Effector CD8-positive, alpha-beta T cell (primary cell): ENCODE measurements around the gene ZBTB20.

ENCODE experiments used
- DNase-seq: peaks from one replicate; lab custom pipeline; 2025; lab: John Stamatoyannopoulos, UW

ZBTB20 gene

DNA sequence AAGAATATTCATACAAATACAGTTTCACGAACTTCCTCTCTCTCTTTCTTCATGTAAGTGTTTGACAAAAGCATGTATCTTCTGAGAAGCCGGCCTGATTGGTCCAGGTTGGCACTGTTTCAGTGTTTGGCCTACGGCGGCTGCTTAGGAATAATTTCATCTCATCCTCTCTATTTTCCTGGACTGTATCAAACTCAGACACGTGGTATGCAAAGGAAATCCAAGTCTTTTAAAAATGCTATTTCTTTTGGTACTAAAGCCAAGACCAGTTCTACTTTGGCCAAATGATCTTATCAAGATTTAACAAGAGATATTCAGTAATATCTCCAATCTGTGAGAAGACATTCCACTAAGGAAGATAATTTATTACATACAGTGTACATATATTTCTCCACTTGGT, 700.5 kb downstream of the ZBTB20 start:
- no peak for DNase-seq

DNA sequence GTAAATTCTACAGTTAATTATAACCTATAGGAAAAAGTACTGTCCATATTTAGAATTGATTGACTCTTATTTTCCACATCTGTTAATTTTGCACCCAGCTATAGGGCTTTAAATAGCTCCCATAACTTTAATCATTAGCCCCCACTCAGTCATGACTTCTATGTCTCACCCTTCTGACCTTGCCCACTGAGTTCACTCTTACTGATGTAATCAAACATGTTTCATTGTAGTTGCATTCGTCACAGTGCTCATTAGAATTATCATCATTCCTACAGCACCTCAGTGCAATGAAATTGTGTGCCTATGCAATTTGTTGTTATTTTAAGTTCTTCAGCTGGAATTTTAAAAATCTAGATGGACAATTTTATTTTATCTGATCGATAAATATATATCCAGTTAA, 701.9 kb downstream of the ZBTB20 start:
- DNase-seq = no peak

DNA sequence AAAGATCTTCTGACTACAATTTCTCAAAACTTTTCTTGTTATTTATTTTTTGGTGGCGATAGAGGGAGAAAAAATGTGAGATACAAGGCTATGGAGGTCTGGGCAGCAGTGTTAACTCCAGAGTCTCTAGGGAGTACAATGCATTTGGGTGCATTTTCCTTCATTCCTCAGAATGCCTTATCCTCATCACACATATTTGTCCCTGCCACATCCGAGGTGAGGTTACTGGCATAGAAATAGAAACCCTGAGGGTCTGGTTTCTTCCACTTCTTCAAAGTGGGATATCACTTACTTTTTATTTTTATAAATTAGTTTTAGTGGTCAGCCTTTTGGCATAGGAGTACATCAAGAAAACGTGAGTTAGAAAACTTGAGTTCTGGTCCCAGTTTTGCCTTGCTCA, 702.9 kb downstream of the ZBTB20 start:
- DNase-seq = no peak

DNA sequence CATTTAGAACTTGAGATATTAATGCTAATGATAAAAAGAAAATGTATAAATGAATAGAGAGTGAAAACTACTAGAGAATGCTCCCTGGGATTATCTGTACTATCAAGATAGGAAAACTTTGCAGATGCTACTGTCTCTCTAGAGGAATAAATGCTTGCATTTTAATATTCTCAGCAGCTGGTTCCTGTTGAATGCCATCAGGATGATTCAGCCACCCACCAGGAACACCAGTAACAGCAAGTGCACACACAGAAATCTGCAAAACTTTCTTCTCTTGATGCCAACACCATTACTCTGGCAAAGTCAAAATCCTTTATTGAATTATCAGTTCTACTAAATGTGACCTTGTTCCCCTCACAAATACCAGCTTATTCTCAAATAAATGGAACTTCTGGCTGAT, 704.8 kb downstream of the ZBTB20 start:
- no peak for DNase-seq

DNA sequence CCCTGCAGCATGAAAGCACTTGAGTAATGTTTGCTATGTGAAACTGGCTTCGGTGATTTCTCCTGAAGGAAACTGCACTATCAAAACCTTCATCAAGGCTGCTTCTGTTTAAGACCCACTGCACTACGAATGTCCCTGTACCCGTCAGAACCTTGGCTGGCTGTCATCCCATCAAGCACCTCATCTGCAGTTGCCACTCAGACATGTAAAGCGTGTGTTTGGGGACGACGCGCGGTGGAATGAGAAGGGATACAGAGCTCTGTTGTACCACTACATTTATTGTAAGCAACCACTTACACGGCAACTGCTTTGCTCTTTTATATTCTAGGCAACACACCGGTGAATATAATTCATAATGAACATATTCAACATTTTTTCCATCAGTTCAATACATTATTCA, 705.7 kb downstream of the ZBTB20 start:
- no peak for DNase-seq

DNA sequence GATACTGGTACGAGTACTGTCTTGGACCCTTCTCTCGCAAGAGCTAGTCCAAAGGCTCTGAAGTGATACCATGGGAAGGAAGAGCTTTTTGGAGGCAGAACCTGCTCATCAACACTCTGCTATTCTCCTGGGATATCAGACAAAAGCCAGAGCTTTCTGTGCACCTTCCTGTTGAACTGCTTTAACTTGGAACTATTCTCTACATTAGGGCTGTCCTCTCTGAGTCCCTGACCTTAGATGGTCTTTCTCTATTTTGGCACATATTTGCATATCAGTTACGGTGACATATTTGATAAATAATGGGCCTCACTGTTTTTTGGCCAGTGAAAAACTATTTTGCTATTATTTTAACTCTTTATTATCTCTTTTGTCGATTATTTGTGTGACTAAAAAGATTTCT, 706.4 kb downstream of the ZBTB20 start:
- DNase-seq = no peak

DNA sequence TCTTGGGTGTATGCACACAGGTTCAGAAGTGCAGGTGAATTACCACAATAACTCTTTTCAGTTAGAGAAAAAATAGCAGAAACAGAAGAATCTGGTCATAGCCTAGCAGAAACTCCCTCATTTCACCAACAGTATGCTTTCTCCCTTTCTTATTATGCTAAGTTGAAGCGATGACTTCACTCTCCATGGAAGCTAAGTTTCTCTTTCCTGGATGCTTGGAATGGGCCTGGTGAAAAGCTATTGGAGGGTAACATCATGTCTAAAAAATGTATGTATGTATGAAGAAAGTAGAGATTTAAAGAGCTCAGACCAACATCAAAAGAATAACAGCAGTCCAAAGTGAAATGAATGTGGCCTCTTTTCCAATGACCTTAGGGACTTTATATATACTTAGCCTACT, 707.8 kb downstream of the ZBTB20 start:
- no peak for DNase-seq

DNA sequence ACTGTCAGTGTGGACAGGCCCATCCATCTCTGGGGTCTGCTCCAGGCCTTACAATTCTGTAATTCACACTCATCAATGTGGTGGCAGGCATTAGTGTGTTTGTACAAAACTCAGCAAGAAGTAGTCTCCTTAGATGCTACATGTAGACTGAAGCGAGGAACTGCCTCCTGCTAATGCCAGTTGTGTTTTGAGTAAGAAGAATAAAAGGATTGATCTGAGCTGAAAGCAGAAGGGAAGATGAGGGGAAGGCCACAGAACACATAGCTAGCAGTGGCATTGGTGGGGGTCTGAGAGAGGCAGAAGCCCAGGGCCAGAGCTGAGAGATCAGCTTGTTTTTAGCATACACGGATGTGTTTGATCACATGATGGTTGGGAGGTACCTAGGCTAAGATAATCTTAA, 709.2 kb downstream of the ZBTB20 start:
- DNase-seq = no peak

DNA sequence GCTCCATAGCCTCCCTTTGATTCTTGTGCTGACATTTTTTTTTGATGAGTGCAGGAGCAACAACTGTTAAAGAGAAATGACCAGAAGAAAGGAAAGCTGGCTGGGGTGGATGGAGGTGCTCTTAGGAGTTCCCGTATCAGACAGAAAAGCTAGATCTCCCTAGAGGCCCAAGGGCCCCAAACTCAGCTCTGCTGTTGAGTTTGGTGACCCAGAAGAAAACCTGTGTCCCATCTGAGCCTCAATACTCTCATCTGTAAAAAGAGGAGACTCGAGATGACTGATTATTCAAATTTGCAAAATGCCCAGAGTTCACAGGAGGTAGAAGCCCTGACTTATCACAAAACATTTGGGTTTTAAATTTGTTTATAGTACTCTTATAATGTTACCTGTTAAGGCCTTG, 710.9 kb downstream of the ZBTB20 start:
- no peak for DNase-seq

DNA sequence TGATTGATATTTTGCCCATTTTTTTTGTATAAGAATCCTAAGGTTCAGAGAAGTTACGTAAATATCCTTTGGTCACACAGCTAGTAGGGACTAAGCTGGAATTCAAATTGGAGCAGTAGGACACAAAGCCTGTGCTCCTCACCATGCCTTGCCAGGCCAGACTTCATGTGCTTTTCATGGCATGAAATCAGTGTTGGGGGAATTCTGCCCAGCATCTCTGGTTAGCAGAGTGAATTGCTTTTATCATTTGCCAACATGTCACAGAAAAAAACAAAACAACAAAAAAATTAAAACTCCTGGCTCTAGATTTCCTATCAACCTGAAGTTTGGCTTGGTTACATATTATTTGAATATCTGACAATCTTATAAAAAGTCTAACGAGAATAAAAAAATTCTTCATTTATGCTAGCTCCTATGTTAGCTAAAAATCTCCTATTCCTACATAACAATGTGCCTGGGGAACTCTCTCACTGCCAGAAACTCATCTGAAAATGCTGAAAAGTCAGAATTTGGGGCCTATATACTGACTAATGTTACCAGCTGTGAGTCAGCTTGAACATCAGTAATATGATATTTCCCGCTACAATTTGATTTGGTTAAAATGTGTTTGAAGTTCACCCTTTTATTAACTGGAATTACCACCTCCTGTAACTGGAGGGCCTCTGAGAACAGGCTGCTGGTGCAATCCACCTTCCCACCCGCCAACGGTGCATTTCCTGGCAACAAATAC, 711.5 kb downstream of the ZBTB20 start:
- no peak for DNase-seq

DNA sequence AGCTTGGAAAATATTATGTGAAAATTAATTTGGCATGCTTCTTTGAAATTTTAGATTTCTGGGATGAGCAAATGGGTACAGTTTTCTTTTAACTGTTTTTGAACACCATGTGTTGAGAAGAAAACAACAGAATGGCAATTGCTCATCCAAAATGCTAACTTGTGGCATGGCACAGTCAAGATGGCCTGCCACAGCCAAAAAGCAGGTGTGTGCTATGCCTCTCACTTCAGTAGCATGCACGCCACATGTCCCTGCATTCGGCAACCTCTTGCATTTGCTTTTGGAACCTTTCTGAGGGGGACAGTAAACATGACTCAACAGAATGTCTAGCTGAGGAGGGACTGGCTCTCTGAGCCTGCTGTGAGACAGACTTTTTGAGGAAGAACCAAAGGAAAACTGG, 714.8 kb downstream of the ZBTB20 start:
- DNase-seq = no peak

DNA sequence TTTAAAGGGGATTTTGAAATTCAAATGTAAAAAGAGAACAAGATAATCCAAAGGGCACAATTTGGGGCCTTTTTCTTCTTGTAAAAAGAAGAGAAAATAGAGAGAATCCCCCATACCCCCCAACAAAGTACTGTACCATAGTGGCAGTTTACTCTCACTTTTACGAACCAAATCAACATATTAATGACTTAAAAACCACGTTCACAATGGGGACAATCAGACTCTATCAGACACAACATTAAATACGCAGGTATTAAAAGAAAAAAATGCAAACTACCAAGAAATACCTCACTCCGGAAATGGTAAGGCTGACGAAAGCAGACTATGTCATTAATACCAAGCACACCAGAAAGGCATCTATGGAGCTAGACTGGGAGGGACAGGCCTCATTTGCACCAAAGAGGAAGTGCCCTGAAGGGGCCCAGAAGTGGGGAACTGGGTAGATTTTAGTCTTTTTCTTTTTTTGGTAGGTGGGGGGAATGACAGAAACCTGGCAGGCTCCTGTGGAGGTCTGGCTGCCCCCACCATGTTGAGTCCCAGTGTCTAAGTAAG, 719.0 kb downstream of the ZBTB20 start:
- DNase-seq = no peak

DNA sequence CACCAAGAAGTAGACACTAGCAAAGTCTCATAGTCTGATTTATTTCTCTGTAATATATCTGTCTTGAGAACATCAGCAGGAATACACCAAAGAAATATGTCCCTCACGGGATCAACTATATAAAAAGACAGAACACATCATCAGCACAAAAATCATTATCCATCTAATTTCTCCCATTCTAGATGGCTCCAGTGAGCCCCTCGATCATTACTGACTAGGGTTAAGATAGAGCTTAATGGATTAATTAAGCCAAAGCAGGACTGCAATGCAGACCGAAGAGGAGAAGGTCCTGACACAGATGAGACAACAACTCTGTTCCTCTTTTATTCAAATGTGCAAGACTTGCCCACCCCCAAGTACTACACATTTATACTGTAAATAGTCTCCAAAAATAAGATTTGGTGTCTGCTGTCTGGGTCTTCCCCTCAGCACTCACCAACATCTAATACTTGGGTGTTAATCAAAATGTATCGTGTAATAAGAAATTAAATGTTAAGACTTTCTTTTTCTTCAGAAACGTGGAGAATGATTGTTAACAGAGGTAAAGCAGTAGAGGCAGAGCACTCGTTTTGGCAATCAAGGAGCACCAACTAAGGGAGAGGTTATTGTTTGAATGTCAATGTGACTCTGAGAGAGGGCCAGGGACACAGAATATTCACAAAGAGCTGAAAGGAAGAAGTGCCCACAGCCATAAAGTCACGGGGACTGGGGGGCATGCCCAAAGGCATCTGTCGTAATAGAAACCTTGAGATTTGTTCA, 719.6 kb downstream of the ZBTB20 start:
- DNase-seq = no peak

DNA sequence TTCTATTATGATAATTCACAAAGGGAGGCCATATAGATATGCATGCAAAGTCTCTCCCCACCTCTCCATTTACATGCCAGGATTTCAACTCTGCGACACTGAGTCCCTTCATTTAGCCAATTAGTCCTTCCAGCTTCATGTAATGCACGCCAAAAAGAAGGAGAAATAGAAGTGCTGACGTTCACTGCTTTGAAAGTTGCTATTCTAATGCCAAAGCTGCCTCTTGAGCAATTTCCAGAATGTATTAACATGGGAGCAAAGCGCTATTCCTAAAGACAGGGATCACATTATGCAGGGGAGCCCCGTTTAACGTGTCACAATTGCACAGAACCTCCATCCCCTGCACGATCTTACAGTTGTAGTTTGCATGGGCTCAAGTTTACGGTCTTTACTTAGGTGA, 722.8 kb downstream of the ZBTB20 start:
- no peak for DNase-seq

DNA sequence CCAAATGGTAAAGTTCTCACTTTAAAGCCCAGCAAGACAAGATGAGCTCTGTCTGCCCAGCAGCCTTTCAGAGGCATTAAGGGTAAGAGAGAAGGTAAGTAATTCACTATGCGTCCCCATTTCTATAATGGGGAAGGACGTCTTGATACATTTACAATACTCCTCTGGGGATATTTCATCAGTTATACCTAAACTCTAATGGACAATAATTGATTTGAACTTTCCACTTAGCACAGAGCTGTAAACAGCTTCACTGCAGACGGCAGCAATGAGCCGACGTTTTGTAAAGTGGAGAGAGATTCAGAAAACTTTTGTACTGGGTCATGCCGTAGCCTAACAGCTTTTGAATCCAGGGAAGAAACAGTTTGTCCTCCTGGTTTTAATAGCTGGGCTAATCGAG, 725.9 kb downstream of the ZBTB20 start:
- no peak for DNase-seq

DNA sequence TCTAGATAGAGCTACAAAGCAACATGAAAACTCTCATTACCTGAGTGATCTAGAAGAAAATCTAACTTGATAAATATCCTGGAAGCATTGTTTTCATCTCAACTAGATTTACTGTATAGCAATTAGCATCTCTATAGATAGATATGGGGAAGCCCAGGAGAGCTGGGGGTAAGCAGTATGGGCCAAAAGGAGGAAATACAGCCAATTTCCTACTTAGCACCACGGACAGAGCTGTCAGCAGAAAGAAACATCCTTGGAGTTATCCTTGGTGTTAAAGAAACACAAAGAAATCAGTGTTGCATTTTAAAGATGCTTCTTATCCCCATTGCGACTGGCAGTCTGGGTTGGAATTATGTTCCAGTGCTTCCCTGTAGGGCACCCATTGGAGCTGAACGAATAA, 727.0 kb downstream of the ZBTB20 start:
- no peak for DNase-seq

DNA sequence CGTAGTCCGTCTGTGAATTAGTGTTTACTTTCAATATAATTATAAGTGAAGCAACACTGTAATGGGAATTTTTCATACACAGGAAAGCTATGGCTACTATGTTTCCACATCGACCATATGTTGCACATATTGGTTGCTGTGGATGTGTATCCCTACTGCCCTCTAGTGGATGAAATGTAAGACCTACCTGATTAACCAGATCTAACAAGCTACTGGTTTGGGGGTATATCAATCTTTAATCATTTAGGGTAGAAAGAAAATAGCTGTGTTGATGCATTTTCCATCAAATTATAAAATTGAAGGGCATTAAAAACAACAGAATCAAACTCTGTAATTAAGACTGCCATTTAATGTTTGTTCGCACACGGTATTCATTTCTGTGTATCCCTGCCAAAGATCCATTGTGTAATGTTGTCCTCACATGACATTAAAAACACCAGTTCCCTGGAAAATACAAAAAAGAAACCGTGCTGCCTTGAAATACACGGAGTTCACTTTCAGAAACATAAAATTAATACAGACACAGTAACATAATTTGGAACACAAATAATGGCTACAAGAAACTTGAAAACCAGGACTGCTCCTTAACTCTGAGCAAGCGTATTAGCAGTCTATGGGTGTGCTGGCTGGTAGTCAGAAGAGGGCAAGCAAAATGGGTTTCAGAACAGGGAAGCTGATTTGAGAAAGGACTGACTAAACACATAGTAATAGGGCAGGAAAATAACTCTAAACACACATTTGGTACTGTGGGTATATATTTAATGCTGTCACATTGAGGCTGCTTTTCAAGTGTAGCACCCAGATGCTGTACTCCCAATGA, 728.2 kb downstream of the ZBTB20 start:
- no peak for DNase-seq

DNA sequence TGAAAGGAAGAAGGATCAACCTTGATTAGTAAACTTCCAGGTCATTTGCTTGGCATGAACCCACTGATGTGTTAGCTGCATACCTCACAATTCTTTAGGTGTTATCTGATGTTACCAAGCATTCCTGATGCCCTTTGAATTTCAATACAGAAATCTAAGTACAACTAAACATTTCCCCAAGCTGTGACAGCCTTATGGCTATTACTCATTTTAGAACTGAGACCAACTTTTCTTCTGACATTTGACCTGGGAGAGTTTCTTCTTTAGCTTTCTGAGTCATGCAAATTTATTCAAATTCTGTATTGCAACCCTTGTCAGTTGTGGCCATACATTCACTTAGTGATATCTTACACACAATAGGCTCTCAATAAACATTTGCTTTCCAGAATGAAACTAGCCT, 729.0 kb downstream of the ZBTB20 start:
- no peak for DNase-seq

DNA sequence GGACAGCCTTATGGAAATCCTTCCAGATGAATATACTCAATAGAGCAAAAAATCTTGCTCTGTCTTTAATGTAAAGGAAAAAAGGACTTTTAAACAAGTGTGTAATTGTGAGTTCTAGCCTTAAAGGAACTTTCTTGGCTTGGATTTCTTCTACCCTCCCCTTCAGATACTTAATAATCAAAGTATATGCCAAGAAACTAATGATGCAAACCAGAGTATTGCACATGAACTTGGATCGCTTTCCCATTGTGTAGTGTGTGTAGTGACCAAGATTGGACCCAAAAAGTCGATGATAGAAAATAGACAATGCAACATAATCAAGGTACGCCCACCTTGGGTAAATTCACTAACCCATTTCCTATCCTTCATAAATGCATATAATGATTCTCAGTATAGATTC, 729.4 kb downstream of the ZBTB20 start:
- no peak for DNase-seq

DNA sequence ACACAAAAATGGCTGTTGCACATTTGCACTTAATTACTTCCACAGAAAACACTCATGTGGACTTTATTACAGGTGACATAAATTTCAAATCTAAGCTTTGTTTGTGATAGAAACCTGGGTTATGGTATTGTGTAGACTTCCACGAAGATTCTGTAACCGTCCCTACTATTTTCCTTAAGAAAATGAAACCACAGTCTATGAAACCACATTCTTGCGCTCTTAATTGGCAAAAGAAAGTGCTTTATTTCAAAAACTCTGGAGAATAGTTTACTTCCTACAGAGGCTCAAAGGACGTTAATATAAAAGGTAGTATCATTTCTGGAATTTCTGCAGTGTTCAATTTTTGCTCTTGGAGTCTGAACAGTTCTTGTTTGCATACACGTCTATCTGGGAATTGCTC, 729.8 kb downstream of the ZBTB20 start:
- DNase-seq = no peak

DNA sequence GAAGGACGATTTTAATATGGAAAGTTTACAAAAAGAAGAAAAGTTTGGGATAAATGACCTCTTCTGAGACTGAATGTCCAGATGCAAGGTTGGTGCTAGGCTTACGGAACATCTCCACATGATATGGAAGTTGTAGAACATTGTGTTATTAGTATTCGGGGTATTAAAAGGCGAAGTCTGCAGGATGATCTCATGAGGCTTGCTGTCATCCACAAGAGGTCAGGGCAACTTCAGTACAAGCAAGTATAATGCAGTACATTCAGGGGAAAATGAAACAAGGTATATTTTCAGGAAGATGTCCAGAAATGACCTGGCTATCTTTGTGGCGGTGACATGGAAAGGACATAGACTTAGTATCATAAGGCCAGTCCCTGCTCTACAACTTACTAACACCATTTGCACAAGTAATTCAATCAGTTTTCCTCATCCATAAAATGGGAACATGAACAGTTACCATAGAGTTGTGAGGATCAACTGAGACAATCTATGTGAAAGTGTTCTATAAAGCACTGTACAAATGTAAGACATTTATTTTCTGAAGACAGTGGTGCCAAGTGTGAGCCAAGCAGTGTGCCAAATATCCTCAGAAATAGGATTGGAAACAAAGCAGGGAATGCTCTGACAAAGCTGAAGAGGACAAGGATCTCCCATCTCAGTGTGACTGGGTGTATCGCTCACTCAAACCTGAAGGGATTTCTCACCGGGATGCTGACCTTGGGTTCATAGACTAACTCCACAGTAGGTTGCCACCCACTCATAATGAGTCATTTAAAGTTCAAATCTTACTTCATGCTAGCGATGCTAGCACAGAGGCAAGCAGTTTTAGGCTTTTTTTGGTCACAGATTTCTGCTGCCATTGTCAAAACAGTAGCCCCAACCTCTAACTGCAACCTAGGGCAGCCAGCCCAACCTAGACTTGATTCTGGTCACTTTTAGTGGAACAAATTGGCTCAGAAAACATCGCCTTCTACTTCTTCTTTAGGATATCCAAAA, 735.0 kb downstream of the ZBTB20 start:
- no peak for DNase-seq
